WTC11 (cell line): ENCODE measurements around the gene COLGALT1. TPM values are rescaled to one million over a fixed set of nuclear protein-coding genes. Genes with fewer than 3 reads are reported as not detected.

ENCODE experiments used
- ATAC-seq: fragments of 200-7000 bp; cut with Tn5 transposase; 2 replicates; pipeline ENCODE4 v1.10.0; 2021; ENCODE audit warnings: mild to moderate bottlenecking, moderate library complexity
- CTCF ChIA-PET: fragments of 300-600 bp; sonication (Branson Sonifier 250); formaldehyde crosslinking; loops from one replicate; lab custom pipeline; 2021; ENCODE audit warnings: antibody characterized with exemption; lab: Charles Lee
- POLR2A ChIA-PET: fragments of 350-600 bp; sonication (Branson Sonifier 250); formaldehyde crosslinking; loops from one replicate; lab custom pipeline; 2021; ENCODE audit warnings: antibody characterized with exemption; lab: Charles Lee
- DNase-seq: peaks from one replicate; pipeline ENCODE4 v3.0.0; 2021; ENCODE audit warnings: low spot score
- H3K27ac Mint-ChIP-seq: 2 replicates; pipeline ENCODE4 v1.8.0; 2021; ENCODE audit warnings: mixed read lengths
- H3K27me3 Mint-ChIP-seq: 2 replicates; pipeline ENCODE4 v1.8.0; 2021; ENCODE audit warnings: low read depth, mild to moderate bottlenecking, moderate library complexity, mixed read lengths
- H3K36me3 Mint-ChIP-seq: 2 replicates; pipeline ENCODE4 v1.8.0; 2021; ENCODE audit warnings: mixed read lengths
- H3K4me1 Mint-ChIP-seq: 2 replicates; pipeline ENCODE4 v1.8.0; 2022; ENCODE audit warnings: mixed read lengths
- H3K4me3 Mint-ChIP-seq: 2 replicates; pipeline ENCODE4 v1.8.0; 2021; ENCODE audit warnings: mild to moderate bottlenecking, moderate library complexity, mixed read lengths
- H3K9me3 Mint-ChIP-seq: 2 replicates; pipeline ENCODE4 v1.8.0; 2021; ENCODE audit warnings: mixed read lengths
- CREB1 ChIP-seq: sonication (generic); formaldehyde crosslinking; IDR thresholded peaks from 2 replicates; pipeline ENCODE4 v1.8.0; 2023; ENCODE audit warnings: mild to moderate bottlenecking, missing genetic modification reagents
- EMX1 ChIP-seq: fragments of 250-450 bp; sonication (Bioruptor Pico); IDR thresholded peaks from 2 replicates; pipeline ENCODE4 v1.8.0; 2021; ENCODE audit warnings: mild to moderate bottlenecking
- HMGA2 ChIP-seq: fragments of 250-450 bp; sonication (Bioruptor Pico); IDR thresholded peaks from 2 replicates; pipeline ENCODE4 v1.4.0; 2021; ENCODE audit warnings: mild to moderate bottlenecking, moderate library complexity
- NFATC4 ChIP-seq: fragments of 250-450 bp; sonication (Bioruptor Pico); IDR thresholded peaks from 2 replicates; pipeline ENCODE4 v1.9.0; 2021; ENCODE audit warnings: mild to moderate bottlenecking
- NFE2L1 ChIP-seq: sonication (generic); formaldehyde crosslinking; IDR thresholded peaks from 2 replicates; pipeline ENCODE4 v1.8.1; 2023; ENCODE audit warnings: missing genetic modification reagents
- OVOL2 ChIP-seq: fragments of 250-450 bp; sonication (Bioruptor Pico); IDR thresholded peaks from 2 replicates; pipeline ENCODE4 v1.9.0; 2021; ENCODE audit warnings: mild to moderate bottlenecking, borderline replicate concordance
- TEAD1 ChIP-seq: sonication (generic); formaldehyde crosslinking; IDR thresholded peaks from 2 replicates; pipeline ENCODE4 v1.8.0; 2022; ENCODE audit warnings: mild to moderate bottlenecking, missing genetic modification reagents
- ZNF232 ChIP-seq: sonication (generic); formaldehyde crosslinking; IDR thresholded peaks from 2 replicates; pipeline ENCODE4 v1.8.0; 2022; ENCODE audit warnings: mild to moderate bottlenecking, missing genetic modification reagents
- ZNF263 ChIP-seq: sonication (generic); formaldehyde crosslinking; IDR thresholded peaks from 2 replicates; pipeline ENCODE4 v1.8.1; 2022; ENCODE audit warnings: low read depth, mild to moderate bottlenecking, moderate library complexity, missing genetic modification reagents
- ZNF423 ChIP-seq: fragments of 250-450 bp; sonication (Bioruptor Pico); IDR thresholded peaks from 2 replicates; pipeline ENCODE4 v2.1.2; 2022; ENCODE audit warnings: mild to moderate bottlenecking, moderate library complexity
- total RNA-seq: library from RNA; stranded (reverse); gene quantifications from 3 replicates; pipeline ENCODE4 v1.2.3, GENCODE V29; 2021
- TF ChIP-seq, protein P1 (sequence below): fragments of 250-450 bp; sonication (Bioruptor Pico); conservative IDR thresholded peaks from 2 replicates; pipeline ENCODE4 v1.9.0; 2021; ENCODE audit warnings: mild to moderate bottlenecking
- TF ChIP-seq, protein P2 (sequence below): fragments of 250-450 bp; sonication (Bioruptor Pico); IDR thresholded peaks from 2 replicates; pipeline ENCODE4 v1.9.0; 2021; ENCODE audit warnings: mild to moderate bottlenecking
- TF ChIP-seq, protein P3 (sequence below): fragments of 250-450 bp; sonication (Bioruptor Pico); IDR thresholded peaks from 2 replicates; pipeline ENCODE4 v1.8.0; 2021; ENCODE audit warnings: mild to moderate bottlenecking
- TF ChIP-seq, protein P4 (sequence below): fragments of 250-450 bp; sonication (Bioruptor Pico); IDR thresholded peaks from 2 replicates; pipeline ENCODE4 v1.9.0; 2021; ENCODE audit warnings: mild to moderate bottlenecking, borderline replicate concordance
- TF ChIP-seq, protein P5 (sequence below): sonication (generic); formaldehyde crosslinking; IDR thresholded peaks from 2 replicates; pipeline ENCODE4 v1.8.0; 2022; ENCODE audit warnings: mild to moderate bottlenecking, missing genetic modification reagents
- TF ChIP-seq, protein P6 (sequence below): sonication (generic); formaldehyde crosslinking; conservative IDR thresholded peaks from 2 replicates; pipeline ENCODE4 v1.8.1; 2023; ENCODE audit warnings: mild to moderate bottlenecking, low read depth, missing genetic modification reagents, moderate library complexity
- TF ChIP-seq, protein P7 (sequence below): fragments of 250-450 bp; sonication (Bioruptor Pico); IDR thresholded peaks from 2 replicates; pipeline ENCODE4 v1.9.0; 2021; ENCODE audit warnings: mild to moderate bottlenecking

COLGALT1 gene
- total RNA-seq, 1 experiment from 2014 or later: 54.0 TPM

DNA sequence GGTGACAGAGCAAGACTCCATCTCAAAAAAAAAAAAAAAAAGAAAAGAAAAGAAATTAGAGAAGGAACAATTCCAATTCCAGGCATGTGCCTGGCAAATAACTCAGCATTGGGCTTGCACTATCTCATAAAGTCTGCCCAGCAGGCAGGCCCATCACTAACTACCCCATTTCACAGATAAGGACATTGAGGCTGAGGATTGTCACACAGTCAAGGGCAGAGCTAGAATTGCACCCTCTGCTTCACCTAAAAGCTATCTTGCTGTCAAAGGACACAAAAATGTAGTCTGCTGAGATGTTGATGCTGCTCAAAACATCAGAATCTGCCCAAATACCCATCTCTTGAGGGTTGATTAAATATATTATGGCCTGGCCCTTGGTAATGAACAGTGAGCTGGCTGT, 20.7 kb upstream of the COLGALT1 start:
- Mint-ChIP-seq H3K36me3 (no peaks in the 10 kb centered on the region), H3K9me3 (no peaks in the 10 kb centered on the region), H3K4me3 (no peak overlapping the region), H3K4me1 (peaks cover 15% of the 10 kb centered on the region), H3K27me3 (peaks cover 30% of the 10 kb centered on the region), H3K27ac (no peak overlapping the region)
- ATAC-seq (no peak), DNase-seq (no peak)
- TF ChIP-seq EMX1 (no peak), ZNF263 (CRISPR knock-in tag) (no peak), NFE2L1 (CRISPR knock-in tag) (no peak), ZNF232 (CRISPR knock-in tag) (no peak), HMGA2 (CRISPR knock-in tag) (no peak), NFATC4 (CRISPR knock-in tag) (no peak), OVOL2 (CRISPR knock-in tag) (no peak), TEAD1 (CRISPR knock-in tag) (no peak), ZNF423 (CRISPR knock-in tag) (no peak), CREB1 (CRISPR knock-in tag) (no peak)
- TF ChIP-seq, protein P1, sequence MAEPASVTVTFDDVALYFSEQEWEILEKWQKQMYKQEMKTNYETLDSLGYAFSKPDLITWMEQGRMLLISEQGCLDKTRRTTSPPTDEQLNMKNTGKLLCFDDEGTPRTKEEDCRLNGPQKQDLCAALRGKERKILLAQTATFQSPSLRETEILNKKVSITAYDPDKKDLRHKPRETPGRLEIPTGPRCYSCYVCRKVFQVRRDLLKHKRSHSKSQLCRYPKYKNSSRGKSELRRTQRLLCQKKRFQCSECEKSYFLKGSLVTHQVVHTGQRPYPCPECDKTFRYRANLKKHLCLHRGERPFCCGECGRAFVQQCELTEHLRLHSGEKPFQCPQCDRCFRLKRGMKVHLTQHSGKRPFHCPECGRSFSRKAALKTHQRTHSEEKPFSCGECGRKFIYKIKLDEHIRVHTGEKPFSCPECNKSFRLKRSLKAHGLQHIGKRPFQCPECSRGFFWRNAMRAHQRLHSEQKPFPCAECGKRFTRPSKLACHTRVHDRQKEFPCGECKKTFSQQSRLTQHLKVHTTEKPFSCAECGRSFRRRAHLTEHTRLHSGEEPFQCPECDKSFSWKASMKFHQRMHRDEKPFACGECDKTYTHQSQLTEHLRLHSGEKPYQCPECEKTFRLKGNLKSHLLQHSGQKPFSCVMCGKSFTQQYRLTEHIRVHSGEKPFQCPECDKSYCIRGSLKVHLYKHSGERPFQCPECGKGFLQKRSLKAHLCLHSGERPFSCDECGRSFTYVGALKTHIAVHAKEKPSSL (CRISPR knock-in tag): no peak
- TF ChIP-seq, protein P2, sequence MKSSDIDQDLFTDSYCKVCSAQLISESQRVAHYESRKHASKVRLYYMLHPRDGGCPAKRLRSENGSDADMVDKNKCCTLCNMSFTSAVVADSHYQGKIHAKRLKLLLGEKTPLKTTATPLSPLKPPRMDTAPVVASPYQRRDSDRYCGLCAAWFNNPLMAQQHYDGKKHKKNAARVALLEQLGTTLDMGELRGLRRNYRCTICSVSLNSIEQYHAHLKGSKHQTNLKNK (CRISPR knock-in tag): no peak
- TF ChIP-seq, protein P3, sequence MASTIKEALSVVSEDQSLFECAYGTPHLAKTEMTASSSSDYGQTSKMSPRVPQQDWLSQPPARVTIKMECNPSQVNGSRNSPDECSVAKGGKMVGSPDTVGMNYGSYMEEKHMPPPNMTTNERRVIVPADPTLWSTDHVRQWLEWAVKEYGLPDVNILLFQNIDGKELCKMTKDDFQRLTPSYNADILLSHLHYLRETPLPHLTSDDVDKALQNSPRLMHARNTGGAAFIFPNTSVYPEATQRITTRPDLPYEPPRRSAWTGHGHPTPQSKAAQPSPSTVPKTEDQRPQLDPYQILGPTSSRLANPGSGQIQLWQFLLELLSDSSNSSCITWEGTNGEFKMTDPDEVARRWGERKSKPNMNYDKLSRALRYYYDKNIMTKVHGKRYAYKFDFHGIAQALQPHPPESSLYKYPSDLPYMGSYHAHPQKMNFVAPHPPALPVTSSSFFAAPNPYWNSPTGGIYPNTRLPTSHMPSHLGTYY (CRISPR knock-in tag): no peak
- TF ChIP-seq, protein P4, sequence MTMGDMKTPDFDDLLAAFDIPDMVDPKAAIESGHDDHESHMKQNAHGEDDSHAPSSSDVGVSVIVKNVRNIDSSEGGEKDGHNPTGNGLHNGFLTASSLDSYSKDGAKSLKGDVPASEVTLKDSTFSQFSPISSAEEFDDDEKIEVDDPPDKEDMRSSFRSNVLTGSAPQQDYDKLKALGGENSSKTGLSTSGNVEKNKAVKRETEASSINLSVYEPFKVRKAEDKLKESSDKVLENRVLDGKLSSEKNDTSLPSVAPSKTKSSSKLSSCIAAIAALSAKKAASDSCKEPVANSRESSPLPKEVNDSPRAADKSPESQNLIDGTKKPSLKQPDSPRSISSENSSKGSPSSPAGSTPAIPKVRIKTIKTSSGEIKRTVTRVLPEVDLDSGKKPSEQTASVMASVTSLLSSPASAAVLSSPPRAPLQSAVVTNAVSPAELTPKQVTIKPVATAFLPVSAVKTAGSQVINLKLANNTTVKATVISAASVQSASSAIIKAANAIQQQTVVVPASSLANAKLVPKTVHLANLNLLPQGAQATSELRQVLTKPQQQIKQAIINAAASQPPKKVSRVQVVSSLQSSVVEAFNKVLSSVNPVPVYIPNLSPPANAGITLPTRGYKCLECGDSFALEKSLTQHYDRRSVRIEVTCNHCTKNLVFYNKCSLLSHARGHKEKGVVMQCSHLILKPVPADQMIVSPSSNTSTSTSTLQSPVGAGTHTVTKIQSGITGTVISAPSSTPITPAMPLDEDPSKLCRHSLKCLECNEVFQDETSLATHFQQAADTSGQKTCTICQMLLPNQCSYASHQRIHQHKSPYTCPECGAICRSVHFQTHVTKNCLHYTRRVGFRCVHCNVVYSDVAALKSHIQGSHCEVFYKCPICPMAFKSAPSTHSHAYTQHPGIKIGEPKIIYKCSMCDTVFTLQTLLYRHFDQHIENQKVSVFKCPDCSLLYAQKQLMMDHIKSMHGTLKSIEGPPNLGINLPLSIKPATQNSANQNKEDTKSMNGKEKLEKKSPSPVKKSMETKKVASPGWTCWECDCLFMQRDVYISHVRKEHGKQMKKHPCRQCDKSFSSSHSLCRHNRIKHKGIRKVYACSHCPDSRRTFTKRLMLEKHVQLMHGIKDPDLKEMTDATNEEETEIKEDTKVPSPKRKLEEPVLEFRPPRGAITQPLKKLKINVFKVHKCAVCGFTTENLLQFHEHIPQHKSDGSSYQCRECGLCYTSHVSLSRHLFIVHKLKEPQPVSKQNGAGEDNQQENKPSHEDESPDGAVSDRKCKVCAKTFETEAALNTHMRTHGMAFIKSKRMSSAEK (CRISPR knock-in tag): no peak
- TF ChIP-seq, protein P5, sequence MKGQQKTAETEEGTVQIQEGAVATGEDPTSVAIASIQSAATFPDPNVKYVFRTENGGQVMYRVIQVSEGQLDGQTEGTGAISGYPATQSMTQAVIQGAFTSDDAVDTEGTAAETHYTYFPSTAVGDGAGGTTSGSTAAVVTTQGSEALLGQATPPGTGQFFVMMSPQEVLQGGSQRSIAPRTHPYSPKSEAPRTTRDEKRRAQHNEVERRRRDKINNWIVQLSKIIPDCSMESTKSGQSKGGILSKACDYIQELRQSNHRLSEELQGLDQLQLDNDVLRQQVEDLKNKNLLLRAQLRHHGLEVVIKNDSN (CRISPR knock-in tag): no peak
- TF ChIP-seq, protein P6, sequence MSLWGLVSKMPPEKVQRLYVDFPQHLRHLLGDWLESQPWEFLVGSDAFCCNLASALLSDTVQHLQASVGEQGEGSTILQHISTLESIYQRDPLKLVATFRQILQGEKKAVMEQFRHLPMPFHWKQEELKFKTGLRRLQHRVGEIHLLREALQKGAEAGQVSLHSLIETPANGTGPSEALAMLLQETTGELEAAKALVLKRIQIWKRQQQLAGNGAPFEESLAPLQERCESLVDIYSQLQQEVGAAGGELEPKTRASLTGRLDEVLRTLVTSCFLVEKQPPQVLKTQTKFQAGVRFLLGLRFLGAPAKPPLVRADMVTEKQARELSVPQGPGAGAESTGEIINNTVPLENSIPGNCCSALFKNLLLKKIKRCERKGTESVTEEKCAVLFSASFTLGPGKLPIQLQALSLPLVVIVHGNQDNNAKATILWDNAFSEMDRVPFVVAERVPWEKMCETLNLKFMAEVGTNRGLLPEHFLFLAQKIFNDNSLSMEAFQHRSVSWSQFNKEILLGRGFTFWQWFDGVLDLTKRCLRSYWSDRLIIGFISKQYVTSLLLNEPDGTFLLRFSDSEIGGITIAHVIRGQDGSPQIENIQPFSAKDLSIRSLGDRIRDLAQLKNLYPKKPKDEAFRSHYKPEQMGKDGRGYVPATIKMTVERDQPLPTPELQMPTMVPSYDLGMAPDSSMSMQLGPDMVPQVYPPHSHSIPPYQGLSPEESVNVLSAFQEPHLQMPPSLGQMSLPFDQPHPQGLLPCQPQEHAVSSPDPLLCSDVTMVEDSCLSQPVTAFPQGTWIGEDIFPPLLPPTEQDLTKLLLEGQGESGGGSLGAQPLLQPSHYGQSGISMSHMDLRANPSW (CRISPR knock-in tag): no peak
- TF ChIP-seq, protein P7, sequence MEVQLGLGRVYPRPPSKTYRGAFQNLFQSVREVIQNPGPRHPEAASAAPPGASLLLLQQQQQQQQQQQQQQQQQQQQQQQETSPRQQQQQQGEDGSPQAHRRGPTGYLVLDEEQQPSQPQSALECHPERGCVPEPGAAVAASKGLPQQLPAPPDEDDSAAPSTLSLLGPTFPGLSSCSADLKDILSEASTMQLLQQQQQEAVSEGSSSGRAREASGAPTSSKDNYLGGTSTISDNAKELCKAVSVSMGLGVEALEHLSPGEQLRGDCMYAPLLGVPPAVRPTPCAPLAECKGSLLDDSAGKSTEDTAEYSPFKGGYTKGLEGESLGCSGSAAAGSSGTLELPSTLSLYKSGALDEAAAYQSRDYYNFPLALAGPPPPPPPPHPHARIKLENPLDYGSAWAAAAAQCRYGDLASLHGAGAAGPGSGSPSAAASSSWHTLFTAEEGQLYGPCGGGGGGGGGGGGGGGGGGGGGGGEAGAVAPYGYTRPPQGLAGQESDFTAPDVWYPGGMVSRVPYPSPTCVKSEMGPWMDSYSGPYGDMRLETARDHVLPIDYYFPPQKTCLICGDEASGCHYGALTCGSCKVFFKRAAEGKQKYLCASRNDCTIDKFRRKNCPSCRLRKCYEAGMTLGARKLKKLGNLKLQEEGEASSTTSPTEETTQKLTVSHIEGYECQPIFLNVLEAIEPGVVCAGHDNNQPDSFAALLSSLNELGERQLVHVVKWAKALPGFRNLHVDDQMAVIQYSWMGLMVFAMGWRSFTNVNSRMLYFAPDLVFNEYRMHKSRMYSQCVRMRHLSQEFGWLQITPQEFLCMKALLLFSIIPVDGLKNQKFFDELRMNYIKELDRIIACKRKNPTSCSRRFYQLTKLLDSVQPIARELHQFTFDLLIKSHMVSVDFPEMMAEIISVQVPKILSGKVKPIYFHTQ: no peak
- CTCF ChIA-PET: interaction anchor here (0.7 to 1.2 kb wide), 2 partner anchors 39 to 113 kb away, joined by 4 to 5 read pairs; no protein-coding TSS in a partner anchor
- POLR2A ChIA-PET: interaction anchor here (0.6 kb wide), 1 partner anchor 13 kb away, joined by 3 read pairs; no protein-coding TSS in a partner anchor
